HG02571 (cell line): ENCODE results near the gene PACS2.
"Not testable (repeated sequence)": the region's sequence is repeated elsewhere in the genome, so short reads cannot be mapped to it uniquely, and the experiment has no call there.

Experiments used
- ATAC-seq: cut with Tn5 transposase; IDR thresholded peaks from one replicate; pipeline ENCODE4 v1.9.1; 2021; ENCODE audit warnings: mild to moderate bottlenecking, moderate library complexity; ENCODE audit not compliant: unreplicated experiment

The PACS2 gene

GRCh38 chr14:105329411-105330150, 15.0 kb downstream of the PACS2 start:
- no peak for ATAC-seq

- no peak for ATAC-seq
Measured at GRCh38 chr14:105330491-105330895, 15.9 kb downstream of the PACS2 start.

- no peak for ATAC-seq
Measured at GRCh38 chr14:105331575-105332349, 17.2 kb downstream of the PACS2 start.

- ATAC-seq = no peak
Measured at GRCh38 chr14:105332350-105332874, 17.9 kb downstream of the PACS2 start.

- no peak for ATAC-seq
Measured at GRCh38 chr14:105333020-105333490, 18.5 kb downstream of the PACS2 start.

DNA sequence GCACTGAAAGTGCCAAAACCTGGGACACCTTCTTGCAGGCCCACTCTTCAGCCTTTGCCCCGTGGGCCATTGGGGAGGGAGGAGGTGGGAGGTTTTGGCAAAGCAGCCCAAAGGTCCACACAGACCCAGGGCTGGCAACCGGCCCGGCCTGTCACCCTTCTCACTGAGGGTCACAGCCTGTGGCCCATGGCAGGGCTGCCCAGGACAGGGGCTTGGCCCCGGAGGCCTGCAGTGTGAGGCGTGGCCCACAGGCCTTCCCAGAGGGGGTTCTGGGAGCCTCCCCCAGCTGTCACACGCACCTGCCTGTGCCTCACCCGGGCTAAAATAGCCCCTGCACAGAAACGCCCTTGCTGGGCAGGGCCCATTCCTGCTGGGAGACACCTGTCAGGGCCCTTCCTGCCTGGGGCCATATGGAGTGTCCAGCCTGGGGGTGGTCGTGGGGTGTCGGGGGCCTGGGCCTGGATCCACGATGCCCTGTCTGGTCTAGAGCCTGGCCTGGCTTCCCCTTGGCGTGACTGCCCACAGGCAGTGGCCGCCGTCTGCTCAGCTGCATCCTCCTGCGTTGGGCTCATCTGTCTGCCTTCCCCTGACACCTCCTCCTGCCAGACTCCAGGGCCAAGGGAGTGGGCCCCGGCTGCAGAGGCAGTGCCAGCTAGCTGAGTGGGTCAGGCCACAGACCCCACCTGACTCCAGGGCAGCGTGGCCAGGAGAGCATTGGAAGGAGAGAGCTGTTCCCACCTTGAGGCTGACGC, 19.2 kb downstream of the PACS2 start:
- no peak for ATAC-seq

GRCh38 chr14:105334383-105335230, 20.1 kb downstream of the PACS2 start:
- no peak for ATAC-seq

GRCh38 chr14:105335231-105335542, 20.6 kb downstream of the PACS2 start:
- ATAC-seq = not testable (repeated sequence)

DNA sequence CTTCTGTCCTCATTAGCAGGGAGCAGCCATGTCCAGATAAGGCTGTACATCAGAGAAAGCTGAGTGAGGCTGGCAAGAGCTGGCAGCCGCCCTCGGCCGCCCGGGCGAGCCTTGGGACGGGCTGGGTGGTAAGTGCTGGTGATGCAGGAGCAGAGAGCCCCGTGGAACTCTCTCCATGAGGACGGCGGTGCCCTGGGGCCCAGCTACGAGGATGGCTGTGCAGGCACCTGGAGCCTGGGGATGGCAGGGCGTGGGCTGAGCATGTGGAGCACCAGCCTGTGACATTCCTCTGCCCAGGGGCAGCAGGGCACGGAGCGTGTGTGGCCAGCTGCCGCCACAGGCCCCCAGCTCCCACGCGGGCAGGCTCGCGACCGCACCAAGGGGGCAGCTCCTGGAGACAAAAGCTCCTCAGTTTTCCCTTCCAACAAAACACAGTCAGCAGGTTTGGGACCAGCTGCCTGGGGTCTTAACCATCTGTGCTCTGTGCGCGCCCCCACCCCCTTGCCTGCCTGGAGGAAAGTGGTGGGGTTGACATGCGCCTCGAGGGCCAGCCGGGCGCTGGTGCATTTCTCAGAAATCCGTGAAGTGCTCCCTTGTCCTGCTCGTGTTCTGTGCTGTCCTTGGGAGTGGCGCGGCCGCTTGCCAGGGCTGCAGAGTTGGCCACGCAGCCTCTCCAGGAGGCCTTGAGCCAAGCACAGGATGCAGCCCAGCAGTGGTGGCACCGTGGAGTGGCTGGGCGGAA, 21.4 kb downstream of the PACS2 start:
- no peak for ATAC-seq

GRCh38 chr14:105336477-105337287, 22.1 kb downstream of the PACS2 start:
- no peak for ATAC-seq

DNA sequence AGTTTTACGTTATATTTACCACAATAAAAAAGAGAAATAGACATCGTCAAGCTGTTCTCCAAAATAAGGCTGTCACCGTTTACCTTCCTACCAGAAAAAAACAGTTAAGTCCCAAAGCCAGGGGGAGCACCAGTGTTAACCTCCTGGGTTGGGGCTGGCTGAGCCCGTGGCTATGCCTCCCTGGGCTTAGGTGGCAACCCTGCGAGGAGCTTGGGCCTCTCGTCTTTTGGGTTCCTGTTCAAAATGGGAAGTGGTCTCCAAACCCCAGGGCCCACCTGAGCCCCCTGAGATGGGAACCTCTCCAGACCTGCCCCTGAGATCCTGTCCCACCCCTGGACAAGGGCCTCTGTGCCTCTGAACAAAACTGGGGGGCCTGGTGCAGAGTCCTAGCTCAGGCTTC, 22.9 kb downstream of the PACS2 start:
- ATAC-seq = no peak

GRCh38 chr14:105337966-105338741, 23.6 kb downstream of the PACS2 start:
- ATAC-seq = no peak

DNA sequence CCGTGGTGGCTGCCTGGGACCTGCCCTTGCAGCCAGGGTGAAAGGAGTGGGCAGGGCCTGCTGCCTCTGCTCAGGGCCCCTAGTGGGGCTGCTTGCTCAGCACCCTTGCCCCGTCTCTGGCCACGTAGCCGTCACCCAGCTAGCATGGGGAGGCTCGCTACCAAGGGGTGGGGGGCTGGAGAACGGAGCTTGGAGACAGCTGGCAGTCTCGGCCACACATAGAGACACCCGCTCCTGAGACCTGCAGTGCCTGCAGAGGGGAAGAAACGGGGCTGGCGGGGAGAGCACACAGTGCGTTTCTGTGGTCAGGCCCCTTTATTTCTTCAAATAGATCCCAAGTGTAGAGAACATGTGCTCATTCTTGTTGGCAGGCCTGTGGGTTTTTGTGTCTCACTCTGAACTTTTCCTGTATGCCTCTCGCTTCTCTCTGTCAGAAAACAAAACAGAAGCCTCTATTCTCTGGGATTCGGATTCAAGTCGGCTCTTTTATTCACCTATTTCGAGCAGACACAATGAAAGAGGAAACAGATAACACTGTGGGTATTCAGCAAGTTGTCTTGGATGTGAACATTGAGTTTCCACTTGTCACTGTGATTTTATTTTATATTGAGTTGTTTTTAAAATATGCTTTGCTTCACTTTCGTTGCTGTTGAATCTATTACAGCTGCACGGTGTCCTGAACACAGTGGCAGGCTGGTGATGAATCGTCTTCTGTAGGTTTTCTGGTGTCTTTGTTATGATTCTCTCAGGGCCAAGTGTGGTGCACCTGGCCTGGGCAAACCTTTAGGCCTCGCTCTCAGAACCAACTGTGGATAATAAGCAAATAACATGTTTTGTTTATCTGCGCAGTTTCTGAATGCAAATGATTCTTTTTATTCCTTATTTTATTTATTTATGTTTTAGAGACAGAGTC, 26.5 kb downstream of the PACS2 start:
- ATAC-seq = no peak

DNA sequence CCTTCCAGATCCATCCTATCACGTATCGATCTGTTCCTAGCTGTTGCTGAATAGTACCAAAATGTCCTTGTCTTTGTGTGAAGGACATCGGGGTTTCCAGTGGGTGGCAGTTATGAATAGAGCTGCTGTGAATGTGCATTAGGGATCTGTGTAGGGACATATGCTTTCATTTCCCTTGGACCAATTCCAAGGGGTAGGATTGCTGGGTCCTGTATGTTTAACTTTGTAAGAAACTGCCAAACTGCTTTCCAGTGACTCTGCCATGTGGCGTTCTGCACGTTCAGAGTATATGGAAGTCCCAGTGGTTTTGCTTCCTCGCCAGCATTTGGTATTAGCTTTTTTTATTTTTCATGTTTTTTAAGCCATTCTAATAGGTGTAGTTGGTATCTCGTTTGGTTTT, 28.6 kb downstream of the PACS2 start:
- no peak for ATAC-seq

DNA sequence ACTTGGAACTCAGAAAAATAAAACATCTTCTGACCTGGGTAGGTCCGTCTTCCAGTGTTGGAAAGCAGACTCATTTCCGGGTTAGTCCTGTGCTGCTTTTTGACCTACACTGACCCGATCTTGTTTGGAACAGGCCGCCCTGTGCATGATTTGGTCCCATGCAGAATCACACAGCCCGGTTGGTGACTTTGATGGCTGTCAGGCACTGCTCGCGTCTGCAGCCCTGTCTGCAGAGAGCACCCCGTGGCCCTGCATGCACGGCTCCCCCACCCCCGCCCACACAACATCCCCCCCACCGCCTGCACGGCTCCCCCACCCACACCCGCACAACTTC, 31.6 kb downstream of the PACS2 start:
- no peak for ATAC-seq

DNA sequence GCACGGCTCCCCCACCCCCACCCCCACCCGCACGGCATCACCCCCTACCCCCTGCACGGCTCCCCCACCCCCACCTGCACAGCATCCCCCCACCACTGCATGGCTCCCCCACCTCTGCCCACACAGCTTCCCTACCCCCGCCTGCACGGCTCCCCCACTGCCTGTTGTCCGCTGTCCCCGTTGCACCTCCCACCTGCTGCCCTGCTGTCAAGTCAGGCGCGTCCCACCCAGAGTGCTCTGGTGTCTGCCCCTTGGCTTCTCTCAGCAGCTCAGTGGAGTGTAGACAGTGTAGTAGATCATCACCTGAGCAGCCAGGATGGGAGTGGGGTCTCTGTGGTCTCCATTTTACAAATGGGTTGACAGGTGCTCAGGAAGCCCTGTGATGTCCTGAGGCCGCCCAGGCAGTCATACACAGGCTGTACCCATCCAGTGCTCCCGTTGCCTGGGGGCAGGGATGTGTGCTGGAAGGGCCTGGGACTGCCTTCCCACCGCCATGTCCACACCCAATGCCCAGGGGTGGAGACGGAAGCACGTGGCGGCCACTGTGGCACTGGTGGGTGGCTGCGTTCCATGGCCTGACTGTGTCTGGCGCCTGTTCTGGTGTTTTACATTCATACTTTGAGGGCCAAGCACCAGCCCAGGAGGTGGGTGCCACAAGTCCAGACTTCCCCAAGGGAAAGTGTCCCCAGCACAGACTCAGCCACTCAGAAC, 32.5 kb downstream of the PACS2 start:
- no peak for ATAC-seq

DNA sequence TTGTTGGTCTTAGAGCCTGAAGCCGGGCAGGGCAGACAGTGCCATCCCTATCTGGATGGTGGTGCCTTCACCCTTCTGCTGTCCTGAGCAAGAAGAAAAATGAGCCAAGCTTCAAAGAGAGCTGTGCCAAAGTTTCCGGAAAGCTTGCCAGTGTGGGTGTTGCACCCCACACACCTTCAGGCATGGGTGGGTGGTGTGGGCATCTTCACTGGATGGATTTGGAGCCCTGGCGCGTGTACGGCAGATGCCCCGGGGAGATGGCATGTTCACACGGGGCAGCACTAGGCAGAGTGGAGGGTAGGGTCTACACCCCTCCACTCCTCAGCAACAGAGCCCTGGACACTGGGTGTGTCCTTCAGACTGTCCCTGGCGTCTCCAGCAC, 33.0 kb downstream of the PACS2 start:
- ATAC-seq = no peak
